Gastrocnemius medialis (tissue), 4 donors: Measurements from ENCODE around the gene LRP4.

Source experiments
- POLR2A ChIP-seq, 2 donors: fragments of 450-650 bp; IDR thresholded peaks; one replicate each; pipeline ENCODE4 v1.6.1; 2017; ENCODE audit warnings: antibody characterized with exemption in 2 of 2, mild to moderate bottlenecking in 2 of 2, moderate library complexity in 2 of 2
- TF ChIP-seq, protein P1 (sequence below), 5 experiments: fragments of 450-650 bp in 3 of 5; fragments of 200-600 bp in 2 of 5; sonication (generic) in 2 of 5; IDR thresholded peaks in 4 of 5; conservative IDR thresholded peaks in 1 of 5; 1 replicate in 4 of 5; 2 replicates in 1 of 5; pipeline ENCODE4 v1.5.1; 2016 to 2019; ENCODE audit warnings: antibody characterized with exemption in 5 of 5, mild to moderate bottlenecking in 3 of 5, moderate library complexity in 3 of 5

DNA sequence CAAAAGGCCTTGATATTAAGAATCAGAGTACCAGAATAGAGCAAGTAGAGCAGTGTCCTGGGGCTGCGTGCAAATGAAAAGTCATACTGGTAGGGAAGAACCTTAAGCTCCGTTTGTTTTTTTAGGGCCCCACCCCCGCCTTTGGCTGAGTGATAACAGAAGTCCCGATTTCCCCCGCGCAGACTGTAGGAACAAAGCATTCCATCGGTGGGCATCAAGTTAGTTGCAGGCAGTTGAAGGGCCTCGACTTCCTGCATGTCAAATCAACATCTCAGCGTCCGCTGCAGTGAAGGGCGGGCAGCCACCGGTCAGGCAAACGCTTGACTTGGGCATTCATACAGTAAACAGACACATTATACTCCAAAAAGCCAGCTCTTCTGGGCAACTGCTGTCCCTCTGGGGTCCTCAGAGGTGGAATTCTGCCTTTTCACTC, 11.7 kb downstream of the LRP4 start:
- TF ChIP-seq, protein P1, sequence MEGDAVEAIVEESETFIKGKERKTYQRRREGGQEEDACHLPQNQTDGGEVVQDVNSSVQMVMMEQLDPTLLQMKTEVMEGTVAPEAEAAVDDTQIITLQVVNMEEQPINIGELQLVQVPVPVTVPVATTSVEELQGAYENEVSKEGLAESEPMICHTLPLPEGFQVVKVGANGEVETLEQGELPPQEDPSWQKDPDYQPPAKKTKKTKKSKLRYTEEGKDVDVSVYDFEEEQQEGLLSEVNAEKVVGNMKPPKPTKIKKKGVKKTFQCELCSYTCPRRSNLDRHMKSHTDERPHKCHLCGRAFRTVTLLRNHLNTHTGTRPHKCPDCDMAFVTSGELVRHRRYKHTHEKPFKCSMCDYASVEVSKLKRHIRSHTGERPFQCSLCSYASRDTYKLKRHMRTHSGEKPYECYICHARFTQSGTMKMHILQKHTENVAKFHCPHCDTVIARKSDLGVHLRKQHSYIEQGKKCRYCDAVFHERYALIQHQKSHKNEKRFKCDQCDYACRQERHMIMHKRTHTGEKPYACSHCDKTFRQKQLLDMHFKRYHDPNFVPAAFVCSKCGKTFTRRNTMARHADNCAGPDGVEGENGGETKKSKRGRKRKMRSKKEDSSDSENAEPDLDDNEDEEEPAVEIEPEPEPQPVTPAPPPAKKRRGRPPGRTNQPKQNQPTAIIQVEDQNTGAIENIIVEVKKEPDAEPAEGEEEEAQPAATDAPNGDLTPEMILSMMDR (IDR thresholded peaks at IDR 0.05 in 4 of 5, conservative IDR thresholded peaks at IDR 0.05 in 1 of 5), result no peak
- TF ChIP-seq POLR2A (IDR thresholded peaks at IDR 0.05), result no peak
